ENCODE measurements around the gene NDRG3. TPM values are rescaled to one million over a fixed set of nuclear protein-coding genes. Genes with fewer than 3 reads are reported as not detected.

The NDRG3 gene
- total RNA-seq, 1 experiment from 2014 or later, result 55.6 TPM

DNA sequence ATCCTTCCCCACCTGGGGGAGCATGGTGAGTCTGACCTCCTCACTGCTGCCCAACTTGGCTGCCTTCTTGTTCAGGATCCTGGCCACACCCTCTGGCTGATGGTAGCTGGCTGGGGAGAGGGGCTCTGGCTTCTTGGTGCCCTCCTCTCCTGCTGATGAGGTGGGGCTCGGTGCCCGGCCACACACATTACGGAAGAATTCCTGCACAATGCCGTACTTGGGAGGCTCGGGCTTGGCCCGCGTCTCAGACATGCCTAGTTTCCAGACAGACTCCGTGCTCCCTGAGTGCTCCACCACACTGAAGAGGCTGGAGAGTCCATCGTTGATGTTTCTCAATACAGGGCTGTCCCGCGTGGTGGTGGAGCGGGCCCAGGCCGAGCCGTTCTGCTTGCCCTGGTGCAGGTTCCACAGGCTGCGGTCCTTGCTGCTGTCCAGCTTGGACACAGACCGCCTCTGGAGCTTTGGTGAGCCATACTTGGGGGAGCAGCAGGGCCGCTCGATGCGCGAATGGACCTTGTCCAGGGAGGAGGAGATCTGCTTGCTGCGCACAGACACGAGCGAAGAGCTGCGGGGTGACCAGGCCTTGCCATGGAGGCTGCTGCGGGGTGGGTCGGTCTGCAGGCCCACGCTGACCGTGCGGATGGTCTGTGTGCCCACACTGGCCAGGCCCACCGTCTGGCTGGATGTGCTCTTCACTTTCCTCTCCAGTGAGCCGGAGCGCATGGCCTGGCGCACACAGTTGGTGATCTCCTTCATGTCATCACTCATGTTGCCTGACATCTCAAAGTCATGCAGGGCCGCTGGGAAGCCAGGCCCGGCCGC, 47.6 kb upstream of the NDRG3 start:
- Histone ChIP-seq H3K27me3 (ENCODE audit: insufficient read depth, low read depth) (no peaks in the 10 kb centered on the region), H3K79me2 (ENCODE audit: low read depth) (no peaks in the 10 kb centered on the region), H4K20me1 (ENCODE audit: insufficient read depth) (no peaks in the 10 kb centered on the region), H3K4me3 (no peak overlapping the region), H3F3A (ENCODE audit: insufficient read depth, low read depth) (no peaks in the 10 kb centered on the region; the same call in none of the 2 replicates), H3K27ac (no peak overlapping the region), H3K9me2 (ENCODE audit: insufficient read depth) (no peaks in the 10 kb centered on the region), H2AFZ (no peak overlapping the region), H3K36me3 (ENCODE audit: low read depth) (no peaks in the 10 kb centered on the region), H3K4me2 (no peak overlapping the region), H3K4me1 (replicated peaks; ENCODE audit: insufficient read depth) (no peaks in the 10 kb centered on the region), H3K9me3 (ENCODE audit: insufficient read depth, low read depth) (no peaks in the 10 kb centered on the region)
- CTCF ChIA-PET, result interaction anchor here (0.6 to 1.0 kb wide), 3 partner anchors 42 to 333 kb away, joined by 4 to 10 read pairs (median 5); no protein-coding TSS in a partner anchor
- intact Hi-C loops (cut with micrococcal nuclease; ENCODE audit: unreplicated experiment), result no loop called here
- no TSS peak for BruUV-seq (replicated peaks)
- TF ChIP-seq EZH2 (IDR thresholded peaks at IDR 0.05; ENCODE audit: low read depth) (no peak), CTCF (conservative IDR thresholded peaks at IDR 0.05) (no peak)
- POLR2A ChIA-PET (ENCODE audit: unreplicated experiment), result no interaction called here
- no peak for DNase-seq

- TF ChIP-seq CTCF (conservative IDR thresholded peaks at IDR 0.05) (peak; percentile 66), EZH2 (IDR thresholded peaks at IDR 0.05; ENCODE audit: low read depth) (no peak)
- Histone ChIP-seq H3K36me3 (ENCODE audit: low read depth) (no peaks in the 10 kb centered on the region), H3F3A (ENCODE audit: insufficient read depth, low read depth) (no peaks in the 10 kb centered on the region; the same call in none of the 2 replicates), H3K4me3 (no peak overlapping the region), H3K4me1 (replicated peaks; ENCODE audit: insufficient read depth) (no peaks in the 10 kb centered on the region), H3K27me3 (ENCODE audit: insufficient read depth, low read depth) (no peaks in the 10 kb centered on the region), H2AFZ (no peak overlapping the region), H3K27ac (no peak overlapping the region), H4K20me1 (ENCODE audit: insufficient read depth) (no peaks in the 10 kb centered on the region), H3K79me2 (ENCODE audit: low read depth) (no peaks in the 10 kb centered on the region), H3K9me2 (ENCODE audit: insufficient read depth) (no peaks in the 10 kb centered on the region), H3K9me3 (ENCODE audit: insufficient read depth, low read depth) (no peaks in the 10 kb centered on the region), H3K4me2 (no peak overlapping the region)
- DNase-seq, result peak; percentile 85 to 87
- CTCF ChIA-PET, result interaction anchor here (0.6 to 1.2 kb wide), 8 partner anchors 12 to 485 kb away, joined by 3 to 5 read pairs (median 4); partner anchors contain the start of gene DSN1
- POLR2A ChIA-PET (ENCODE audit: unreplicated experiment), result interaction anchor here (0.7 to 1.0 kb wide), 2 partner anchors 19 to 38 kb away, joined by 3 to 4 read pairs; partner anchors contain the start of gene DSN1
- intact Hi-C loops (cut with micrococcal nuclease; ENCODE audit: unreplicated experiment), result loop anchor here (1.0 kb wide), 3 partner anchors 70 to 127 kb away; no protein-coding TSS in a partner anchor
- BruUV-seq (replicated peaks), result no TSS peak
Measured at GRCh38 chr20:36792422-36792821, 46.5 kb upstream of the NDRG3 start.

DNA sequence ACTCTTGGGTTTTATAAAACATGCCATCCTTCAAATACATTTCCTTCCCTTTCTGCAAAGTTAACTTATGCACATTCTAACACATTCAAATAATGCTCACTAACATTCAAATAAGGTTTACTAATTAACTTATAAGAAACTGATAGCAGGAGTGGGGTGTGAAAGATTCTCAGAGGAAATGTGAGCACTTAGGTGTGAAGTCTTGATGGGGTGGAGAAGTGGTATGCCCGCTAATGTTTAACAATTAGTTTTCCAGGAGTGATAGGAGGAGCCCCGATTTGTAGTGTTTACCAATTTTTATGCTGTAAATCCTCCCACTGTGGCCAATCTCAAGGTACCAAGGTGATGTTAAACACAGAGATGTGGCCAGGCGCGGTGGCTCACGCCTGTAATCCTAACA, 46.0 kb upstream of the NDRG3 start:
- ChIA-PET CTCF (interaction anchor here (0.7 to 1.2 kb wide), 4 partner anchors 18 to 110 kb away, joined by 3 to 5 read pairs (median 4); partner anchors contain the start of gene DSN1), POLR2A (ENCODE audit: unreplicated experiment) (interaction anchor here (0.7 to 1.0 kb wide), 2 partner anchors 18 to 38 kb away, joined by 3 to 4 read pairs; partner anchors contain the start of gene DSN1)
- no peak overlapping the region for H3K27ac ChIP-seq
- H3F3A ChIP-seq (ENCODE audit: insufficient read depth, low read depth), result no peaks in the 10 kb centered on the region; the same call in none of the 2 replicates
- H3K79me2 ChIP-seq (ENCODE audit: low read depth), result no peaks in the 10 kb centered on the region
- H3K27me3 ChIP-seq (ENCODE audit: insufficient read depth, low read depth), result no peaks in the 10 kb centered on the region
- no peaks in the 10 kb centered on the region for H3K36me3 ChIP-seq (ENCODE audit: low read depth)
- no TSS peak for BruUV-seq (replicated peaks)
- H3K9me2 ChIP-seq (ENCODE audit: insufficient read depth), result no peaks in the 10 kb centered on the region
- H4K20me1 ChIP-seq (ENCODE audit: insufficient read depth), result no peaks in the 10 kb centered on the region
- no peak overlapping the region for H3K4me2 ChIP-seq
- TF ChIP-seq CTCF (conservative IDR thresholded peaks at IDR 0.05) (no peak), EZH2 (IDR thresholded peaks at IDR 0.05; ENCODE audit: low read depth) (no peak)
- DNase-seq, result no peak
- no peaks in the 10 kb centered on the region for H3K9me3 ChIP-seq (ENCODE audit: insufficient read depth, low read depth)
- no peaks in the 10 kb centered on the region for H3K4me1 ChIP-seq (replicated peaks; ENCODE audit: insufficient read depth)
- no peak overlapping the region for H3K4me3 ChIP-seq
- intact Hi-C loops (cut with micrococcal nuclease; ENCODE audit: unreplicated experiment), result loop anchor here (1.0 kb wide), 3 partner anchors 70 to 127 kb away; no protein-coding TSS in a partner anchor
- H2AFZ ChIP-seq, result no peak overlapping the region

All from PC-9 (cell line).